ENCODE data around the gene NLGN1.

- TF ChIP-seq CTCF (IDR thresholded peaks at IDR 0.05; ENCODE audit: low read length), result peak; percentile 42; the same call in 1 of the 2 replicates
- no peak for TF ChIP-seq EZH2 (IDR thresholded peaks at IDR 0.05; ENCODE audit: borderline replicate concordance, low read length)
These were observed 595.8 kb downstream of the NLGN1 start for GRCh38 chr3:173993299-173993698.

All from OCI-LY1 (cell line).